Measurements from ENCODE around the gene PLEKHA8. TPM values are rescaled to one million over a fixed set of nuclear protein-coding genes. Genes with fewer than 3 reads are reported as not detected.
A peak's percentile ranks its signal among the peaks of the same experiment; 100 is the strongest.

The PLEKHA8 gene
- total RNA-seq, 1 donor from 2014 or later = 8.8 TPM

DNA sequence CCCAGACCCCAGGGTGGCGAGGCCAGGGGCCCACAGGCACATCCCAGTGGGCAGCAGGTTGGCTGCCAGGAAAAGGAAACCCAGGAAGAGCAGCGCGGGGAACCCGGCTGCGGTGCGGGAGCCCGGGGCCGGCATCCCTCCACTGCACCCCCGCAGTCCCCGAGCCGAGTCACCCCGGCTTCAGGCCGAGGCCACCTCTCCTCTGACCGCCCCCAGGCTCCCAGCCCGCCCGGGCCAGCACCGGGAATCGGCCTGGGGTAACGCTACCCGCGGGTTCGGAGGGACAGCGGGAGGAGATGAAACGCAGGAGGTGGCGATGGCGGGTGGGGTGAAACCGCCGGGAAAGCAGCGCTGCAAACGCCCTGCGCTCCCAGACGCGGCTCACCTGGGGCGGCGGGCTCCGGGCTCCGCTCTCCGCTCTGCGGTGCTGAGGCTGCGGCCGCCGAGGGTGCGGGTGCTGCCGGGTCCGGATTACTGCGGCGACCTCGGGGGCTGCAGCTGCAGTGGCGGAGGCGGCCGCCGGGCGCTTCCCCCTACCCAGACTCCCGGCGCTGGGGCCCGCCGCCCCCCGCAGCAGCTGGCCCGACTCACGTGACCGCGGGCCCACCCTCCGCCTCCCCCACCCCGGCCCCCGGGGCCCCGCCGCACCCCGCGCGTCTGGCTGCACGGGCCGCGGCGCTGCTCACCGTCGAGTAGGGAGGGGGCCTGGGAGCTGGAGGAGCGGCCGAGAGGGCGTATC lies 38.8 kb upstream of the PLEKHA8 start, which contains the start of gene SCRN1:
Gene SCRN1 (minus strand): TSS at position 545 of the 739 bp plus-strand sequence. CDS start 20,734 bp downstream, outside the sequence.
- TF ChIP-seq, protein P1, sequence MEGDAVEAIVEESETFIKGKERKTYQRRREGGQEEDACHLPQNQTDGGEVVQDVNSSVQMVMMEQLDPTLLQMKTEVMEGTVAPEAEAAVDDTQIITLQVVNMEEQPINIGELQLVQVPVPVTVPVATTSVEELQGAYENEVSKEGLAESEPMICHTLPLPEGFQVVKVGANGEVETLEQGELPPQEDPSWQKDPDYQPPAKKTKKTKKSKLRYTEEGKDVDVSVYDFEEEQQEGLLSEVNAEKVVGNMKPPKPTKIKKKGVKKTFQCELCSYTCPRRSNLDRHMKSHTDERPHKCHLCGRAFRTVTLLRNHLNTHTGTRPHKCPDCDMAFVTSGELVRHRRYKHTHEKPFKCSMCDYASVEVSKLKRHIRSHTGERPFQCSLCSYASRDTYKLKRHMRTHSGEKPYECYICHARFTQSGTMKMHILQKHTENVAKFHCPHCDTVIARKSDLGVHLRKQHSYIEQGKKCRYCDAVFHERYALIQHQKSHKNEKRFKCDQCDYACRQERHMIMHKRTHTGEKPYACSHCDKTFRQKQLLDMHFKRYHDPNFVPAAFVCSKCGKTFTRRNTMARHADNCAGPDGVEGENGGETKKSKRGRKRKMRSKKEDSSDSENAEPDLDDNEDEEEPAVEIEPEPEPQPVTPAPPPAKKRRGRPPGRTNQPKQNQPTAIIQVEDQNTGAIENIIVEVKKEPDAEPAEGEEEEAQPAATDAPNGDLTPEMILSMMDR (IDR thresholded peaks at IDR 0.05) = no peak
- peaks cover 5% of the 10 kb centered on the region for H3K27me3 ChIP-seq (ENCODE audit: low read depth)
- H3K27ac ChIP-seq = peak within 1 kb of the TSS; percentile 91
- H3K9me3 ChIP-seq = peaks cover 11% of the 10 kb centered on the region
- DNase-seq (peak; percentile 61), ATAC-seq (peak; percentile 74 to 78)
- H3K4me1 ChIP-seq = peaks cover 22% of the 10 kb centered on the region
- intact Hi-C loops (cut with DNase I) = no loop called here
- peak within 1 kb of the TSS; percentile 95 for H3K4me3 ChIP-seq
- no peaks in the 10 kb centered on the region for H3K36me3 ChIP-seq

DNA sequence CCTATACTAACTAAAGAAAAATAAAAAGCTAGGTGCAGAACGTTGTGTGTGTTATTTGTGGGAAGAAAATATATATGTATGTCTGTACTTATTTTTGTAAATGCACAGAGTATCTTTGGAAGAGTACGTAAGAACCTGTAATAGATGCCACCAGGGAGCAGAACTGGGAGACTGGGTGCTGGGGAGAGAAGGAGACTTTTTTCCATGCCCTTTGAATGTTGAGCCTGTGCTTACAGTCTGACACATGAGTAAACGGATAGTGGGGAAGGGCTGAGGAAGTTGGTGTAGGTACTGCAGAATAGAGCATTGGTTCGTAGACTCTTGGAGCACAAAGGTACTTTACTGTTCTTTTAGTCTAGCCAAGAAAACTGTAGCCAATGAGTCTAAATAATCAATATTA lies 37.3 kb upstream of the PLEKHA8 start:
- Histone ChIP-seq H3K9me3 (peaks cover 11% of the 10 kb centered on the region), H3K4me3 (no peak overlapping the region), H3K36me3 (no peaks in the 10 kb centered on the region), H3K4me1 (peaks cover 22% of the 10 kb centered on the region), H3K27ac (no peak overlapping the region), H3K27me3 (ENCODE audit: low read depth) (peaks cover 5% of the 10 kb centered on the region)
- intact Hi-C loops (cut with DNase I) = no loop called here
- no peak for ATAC-seq
- TF ChIP-seq, protein P1 (IDR thresholded peaks at IDR 0.05) = no peak
- DNase-seq = no peak

- H3K36me3 ChIP-seq = no peaks in the 10 kb centered on the region
- peaks cover 5% of the 10 kb centered on the region for H3K27me3 ChIP-seq (ENCODE audit: low read depth)
- DNase-seq (no peak), ATAC-seq (no peak)
- no peak overlapping the region for H3K4me3 ChIP-seq
- intact Hi-C loops (cut with DNase I) = no loop called here
- H3K27ac ChIP-seq = no peak overlapping the region
- TF ChIP-seq, protein P1 (IDR thresholded peaks at IDR 0.05) = no peak
- H3K9me3 ChIP-seq = peaks cover 20% of the 10 kb centered on the region
- peaks cover 21% of the 10 kb centered on the region for H3K4me1 ChIP-seq
Measured at GRCh38 chr7:29991937-29992336, 36.3 kb upstream of the PLEKHA8 start.

- H3K9me3 ChIP-seq = peaks cover 20% of the 10 kb centered on the region
- TF ChIP-seq, protein P1 (IDR thresholded peaks at IDR 0.05) = no peak
- peaks cover 5% of the 10 kb centered on the region for H3K27me3 ChIP-seq (ENCODE audit: low read depth)
- ATAC-seq = no peak
- no peak overlapping the region for H3K4me3 ChIP-seq
- no peak overlapping the region for H3K27ac ChIP-seq
- peaks cover 9% of the 10 kb centered on the region for H3K4me1 ChIP-seq
- no peaks in the 10 kb centered on the region for H3K36me3 ChIP-seq
- DNase-seq = no peak
- intact Hi-C loops (cut with DNase I) = no loop called here
Measured at GRCh38 chr7:29993140-29993539, 35.1 kb upstream of the PLEKHA8 start.

DNA sequence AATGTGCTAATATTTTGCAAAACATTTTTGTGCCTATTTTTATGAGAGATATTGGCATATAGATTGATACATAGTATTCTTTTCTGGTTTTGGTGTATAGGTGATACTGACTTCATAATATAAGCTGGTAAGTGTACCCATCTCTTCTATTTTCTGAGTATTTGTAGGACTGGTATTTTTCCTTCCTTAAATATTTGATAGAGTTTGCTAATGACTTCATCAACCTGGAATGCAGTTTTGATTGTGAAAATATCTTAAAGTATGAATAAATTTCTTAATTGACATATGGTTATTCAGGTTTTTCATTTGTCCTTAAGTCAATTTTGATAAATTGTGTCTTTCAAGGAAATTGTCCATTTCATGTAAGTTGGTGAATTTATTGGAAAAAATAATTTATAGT lies 32.6 kb upstream of the PLEKHA8 start:
- Histone ChIP-seq H3K4me1 (no peaks in the 10 kb centered on the region), H3K36me3 (no peaks in the 10 kb centered on the region), H3K27ac (no peak overlapping the region), H3K9me3 (peaks cover 20% of the 10 kb centered on the region), H3K27me3 (ENCODE audit: low read depth) (no peaks in the 10 kb centered on the region), H3K4me3 (no peak overlapping the region)
- no peak for ATAC-seq
- DNase-seq = no peak
- TF ChIP-seq, protein P1 (IDR thresholded peaks at IDR 0.05) = no peak
- intact Hi-C loops (cut with DNase I) = no loop called here

All from lower lobe of right lung (tissue), 2 donors.